OCI-LY1 (cell line): ENCODE results near the gene FIBP.

Experiments
- H2AFZ ChIP-seq: fragments of 200-600 bp; sonication (generic), shearing (Covaris generic); 2 replicates; pipeline ENCODE4 v1.6.0; 2014; ENCODE audit warnings: antibody characterized with exemption, mild to moderate bottlenecking, low read length
- H3F3A ChIP-seq: fragments of 200-600 bp; sonication (generic), shearing (Covaris generic); 2 replicates; pipeline ENCODE4 v1.6.0; 2014; ENCODE audit warnings: mild to moderate bottlenecking, antibody characterized with exemption, low read length, moderate library complexity; ENCODE audit not compliant: insufficient read depth
- H3K27ac ChIP-seq: fragments of 200-600 bp; sonication (generic); 2 replicates; pipeline ENCODE4 v1.5.1; 2014; ENCODE audit warnings: low read length, mixed run types, mild to moderate bottlenecking, low read depth; ENCODE audit not compliant: poor library complexity, severe bottlenecking
- H3K27me3 ChIP-seq: fragments of 200-600 bp; sonication (generic); 2 replicates; pipeline ENCODE4 v1.6.0; 2014; ENCODE audit warnings: antibody characterized with exemption, mild to moderate bottlenecking, low read length, moderate library complexity; ENCODE audit not compliant: insufficient read depth
- H3K36me3 ChIP-seq: fragments of 200-600 bp; sonication (generic); 2 replicates; pipeline ENCODE4 v1.6.1; 2014; ENCODE audit warnings: mild to moderate bottlenecking, antibody characterized with exemption, low read length, moderate library complexity, mixed read lengths; ENCODE audit not compliant: insufficient read depth
- H3K4me1 ChIP-seq: fragments of 200-600 bp; sonication (generic); 2 replicates; pipeline ENCODE4 v1.5.1; 2014; ENCODE audit warnings: mild to moderate bottlenecking, low read length, moderate library complexity; ENCODE audit not compliant: insufficient read depth, severe bottlenecking
- H3K4me2 ChIP-seq: fragments of 200-600 bp; sonication (generic), shearing (Covaris generic); 2 replicates; pipeline ENCODE4 v1.6.1; 2014; ENCODE audit warnings: low read length
- H3K4me3 ChIP-seq: fragments of 200-600 bp; sonication (generic); 2 replicates; pipeline ENCODE4 v1.5.1; 2014; ENCODE audit warnings: low read length, low read depth, mild to moderate bottlenecking, mixed read lengths; ENCODE audit not compliant: poor library complexity, severe bottlenecking
- H3K79me2 ChIP-seq: fragments of 200-600 bp; shearing (Covaris generic); 2 replicates; pipeline ENCODE4 v1.6.1; 2016; ENCODE audit warnings: mixed run types, low read length, mixed read lengths; ENCODE audit not compliant: insufficient read depth
- H3K9ac ChIP-seq: fragments of 200-600 bp; sonication (generic), shearing (Covaris generic); 2 replicates; pipeline ENCODE4 v1.6.1; 2014; ENCODE audit warnings: mild to moderate bottlenecking, low read length, mixed read lengths
- H3K9me2 ChIP-seq: fragments of 200-600 bp; sonication (generic), shearing (Covaris generic); 2 replicates; pipeline ENCODE4 v1.6.1; 2014; ENCODE audit warnings: low read depth, mild to moderate bottlenecking, low read length, mixed read lengths
- H3K9me3 ChIP-seq: fragments of 200-600 bp; shearing (Covaris generic); 2 replicates; pipeline ENCODE4 v1.6.1; 2014; ENCODE audit warnings: low read length, mixed read lengths
- H4K20me1 ChIP-seq: fragments of 200-600 bp; sonication (generic), shearing (Covaris generic); 2 replicates; pipeline ENCODE4 v1.6.0; 2016; ENCODE audit warnings: mild to moderate bottlenecking, low read length; ENCODE audit not compliant: insufficient read depth
- CTCF ChIP-seq: fragments of 200-600 bp; sonication (generic), shearing (Covaris generic); IDR thresholded peaks from 2 replicates; pipeline ENCODE4 v1.5.1; 2017; ENCODE audit warnings: mild to moderate bottlenecking, antibody characterized with exemption, low read length, moderate library complexity, mixed read lengths
- EZH2 ChIP-seq: fragments of 200-600 bp; sonication (generic), shearing (Covaris generic); IDR thresholded peaks from 2 replicates; pipeline ENCODE4 v1.8.0; 2017; ENCODE audit warnings: borderline replicate concordance, mixed run types, mild to moderate bottlenecking, antibody characterized with exemption, low read length, moderate library complexity, mixed read lengths

Gene FIBP

GRCh38 chr11:65932558-65932919 is 44.3 kb upstream of the FIBP start:
- Histone ChIP-seq H3K9me2 (no peaks in the 10 kb centered on the region), H3K79me2 (no peaks in the 10 kb centered on the region), H3K27me3 (no peaks in the 10 kb centered on the region), H3K4me2 (no peak overlapping the region), H3K9me3 (no peaks in the 10 kb centered on the region), H3K27ac (no peak overlapping the region), H3K9ac (no peak overlapping the region), H3K36me3 (no peaks in the 10 kb centered on the region), H3K4me3 (no peak overlapping the region), H4K20me1 (no peaks in the 10 kb centered on the region), H2AFZ (no peak overlapping the region), H3K4me1 (peaks cover 12% of the 10 kb centered on the region), H3F3A (no peaks in the 10 kb centered on the region)
- TF ChIP-seq EZH2, result no peak
- peak; percentile 4; the same call in 1 of the 2 replicates for TF ChIP-seq CTCF

- H2AFZ ChIP-seq, result 0 out of 2 replicates have a peak overlapping the region, but pooled peaks have one; percentile 69
- no peak overlapping the region for H3K27ac ChIP-seq
- H3K79me2 ChIP-seq, result no peaks in the 10 kb centered on the region
- TF ChIP-seq CTCF (peak; percentile 5; the same call in 1 of the 2 replicates), EZH2 (no peak)
- no peaks in the 10 kb centered on the region for H3F3A ChIP-seq
- no peak overlapping the region for H3K4me3 ChIP-seq
- H3K9me3 ChIP-seq, result no peaks in the 10 kb centered on the region
- H3K9ac ChIP-seq, result no peak overlapping the region
- H3K4me1 ChIP-seq, result peaks cover 13% of the 10 kb centered on the region
- no peaks in the 10 kb centered on the region for H3K27me3 ChIP-seq
- no peaks in the 10 kb centered on the region for H4K20me1 ChIP-seq
- no peaks in the 10 kb centered on the region for H3K36me3 ChIP-seq
- H3K9me2 ChIP-seq, result no peaks in the 10 kb centered on the region
- no peak overlapping the region for H3K4me2 ChIP-seq
These were observed 43.7 kb upstream of the FIBP start for GRCh38 chr11:65931773-65932557.

- Histone ChIP-seq H3K79me2 (no peaks in the 10 kb centered on the region), H4K20me1 (no peaks in the 10 kb centered on the region), H3K36me3 (no peaks in the 10 kb centered on the region), H3K9ac (peak overlapping the region; percentile 17; the same call in 1 of the 2 replicates), H3K4me2 (peak overlapping the region; percentile 45), H3K4me1 (peaks cover 13% of the 10 kb centered on the region), H3K9me2 (no peaks in the 10 kb centered on the region), H3K9me3 (no peaks in the 10 kb centered on the region), H3K4me3 (no peak overlapping the region), H3K27me3 (no peaks in the 10 kb centered on the region), H3F3A (no peaks in the 10 kb centered on the region), H2AFZ (no peak overlapping the region), H3K27ac (no peak overlapping the region)
- no peak for TF ChIP-seq EZH2
- no peak for TF ChIP-seq CTCF
These were observed 40.4 kb upstream of the FIBP start for GRCh38 chr11:65928667-65929066.
